Activated naive CD8-positive, alpha-beta T cell treated with anti-CD3 and anti-CD28 coated beads, Interleukin-2, amount 50 U/mL, for 24 hours (primary cell): ENCODE measurements around the gene ADSS1.
"Not testable (repeated sequence)": the region's sequence is repeated elsewhere in the genome, so short reads cannot be mapped to it uniquely, and the experiment has no call there.

ENCODE experiments used
- ATAC-seq: fragments of 150-1000 bp; cut with Tn5 transposase; one replicate; pipeline ENCODE4 v1.10.0; 2021
- DNase-seq: peaks from one replicate; pipeline ENCODE4 v3.0.0; 2021
- H3K27ac Mint-ChIP-seq: one replicate; pipeline ENCODE4 v1.8.0; 2021; ENCODE audit warnings: mild to moderate bottlenecking, mixed read lengths
- H3K27me3 Mint-ChIP-seq: one replicate; pipeline ENCODE4 v1.8.0; 2021; ENCODE audit warnings: mixed read lengths
- H3K36me3 Mint-ChIP-seq: one replicate; pipeline ENCODE4 v1.8.0; 2021; ENCODE audit warnings: low read depth, mixed read lengths
- H3K4me1 Mint-ChIP-seq: one replicate; pipeline ENCODE4 v1.8.0; 2021; ENCODE audit warnings: mixed read lengths
- H3K4me3 Mint-ChIP-seq: one replicate; pipeline ENCODE4 v1.8.0; 2021; ENCODE audit warnings: mild to moderate bottlenecking, moderate library complexity, mixed read lengths
- H3K9me3 Mint-ChIP-seq: one replicate; pipeline ENCODE4 v1.8.0; 2021; ENCODE audit warnings: mixed read lengths

ADSS1 gene

GRCh38 chr14:104749111-104749649 is 25.2 kb downstream of the ADSS1 start:
- ATAC-seq (no peak), DNase-seq (no peak)
- no peak overlapping the region for H3K4me3 Mint-ChIP-seq
- H3K27me3 Mint-ChIP-seq: no peaks in the 10 kb centered on the region
- H3K9me3 Mint-ChIP-seq: no peaks in the 10 kb centered on the region
- H3K36me3 Mint-ChIP-seq: peaks cover 4% of the 10 kb centered on the region
- no peak overlapping the region for H3K27ac Mint-ChIP-seq
- peaks cover 23% of the 10 kb centered on the region for H3K4me1 Mint-ChIP-seq

DNA sequence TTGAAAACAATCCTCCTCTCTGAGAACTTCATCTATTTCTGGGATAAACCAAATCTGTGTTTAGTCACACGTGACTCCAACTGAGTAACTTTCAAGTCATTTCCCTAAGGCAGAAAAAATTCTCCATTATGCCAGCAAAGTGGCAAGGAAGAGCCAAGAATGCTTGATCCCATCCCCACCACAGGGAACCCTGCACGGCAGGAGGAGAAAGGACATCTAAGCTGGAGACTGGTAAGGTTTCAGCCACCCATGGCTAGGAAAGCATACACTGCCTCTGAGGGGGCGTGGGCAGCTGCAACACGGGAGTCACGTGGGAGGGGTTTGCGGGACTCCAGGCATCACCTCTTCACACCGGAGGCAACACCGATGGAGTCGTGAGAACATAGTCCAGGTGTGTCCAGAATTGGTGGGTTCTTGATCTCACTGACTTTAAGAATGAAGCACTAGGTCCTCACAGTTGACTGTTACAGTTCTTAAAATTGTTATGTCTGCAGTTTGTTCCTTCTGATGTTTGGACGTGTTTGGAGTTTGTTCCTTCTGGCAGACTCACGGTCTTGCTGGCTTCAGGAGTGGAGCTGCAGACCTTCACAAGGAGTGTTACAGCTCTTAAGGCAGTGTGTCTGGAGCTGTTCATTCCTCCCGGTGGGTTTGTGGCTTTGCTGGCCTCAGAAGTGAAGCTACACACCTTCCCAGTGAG is 26.2 kb downstream of the ADSS1 start:
- no peaks in the 10 kb centered on the region for H3K27me3 Mint-ChIP-seq
- ATAC-seq (no peak), DNase-seq (no peak)
- no peaks in the 10 kb centered on the region for H3K9me3 Mint-ChIP-seq
- H3K4me1 Mint-ChIP-seq: peaks cover 32% of the 10 kb centered on the region
- no peak overlapping the region for H3K4me3 Mint-ChIP-seq
- H3K27ac Mint-ChIP-seq: peak overlapping the region; percentile 30
- peaks cover 5% of the 10 kb centered on the region for H3K36me3 Mint-ChIP-seq

DNA sequence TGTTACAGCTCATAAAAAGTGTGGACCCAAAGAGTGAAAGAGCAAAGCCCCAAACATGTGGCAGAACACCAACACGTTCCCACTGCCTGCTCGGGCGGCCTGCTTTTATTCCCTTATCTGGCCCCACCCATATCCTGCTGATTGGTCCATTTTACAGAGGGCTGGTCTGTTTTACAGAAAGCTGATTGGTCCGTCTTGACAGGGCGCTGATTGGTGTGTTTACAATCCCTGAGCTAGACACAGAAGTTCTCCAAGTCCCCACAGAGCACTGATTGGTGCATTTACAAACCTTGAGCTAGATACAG is 26.7 kb downstream of the ADSS1 start:
- peak; percentile 27 for DNase-seq
- not testable (repeated sequence) for ATAC-seq, H3K9me3 Mint-ChIP-seq, H3K27me3 Mint-ChIP-seq, H3K27ac Mint-ChIP-seq, H3K4me3 Mint-ChIP-seq, H3K36me3 Mint-ChIP-seq
- H3K4me1 Mint-ChIP-seq: peaks cover 30% of the 10 kb centered on the region

DNA sequence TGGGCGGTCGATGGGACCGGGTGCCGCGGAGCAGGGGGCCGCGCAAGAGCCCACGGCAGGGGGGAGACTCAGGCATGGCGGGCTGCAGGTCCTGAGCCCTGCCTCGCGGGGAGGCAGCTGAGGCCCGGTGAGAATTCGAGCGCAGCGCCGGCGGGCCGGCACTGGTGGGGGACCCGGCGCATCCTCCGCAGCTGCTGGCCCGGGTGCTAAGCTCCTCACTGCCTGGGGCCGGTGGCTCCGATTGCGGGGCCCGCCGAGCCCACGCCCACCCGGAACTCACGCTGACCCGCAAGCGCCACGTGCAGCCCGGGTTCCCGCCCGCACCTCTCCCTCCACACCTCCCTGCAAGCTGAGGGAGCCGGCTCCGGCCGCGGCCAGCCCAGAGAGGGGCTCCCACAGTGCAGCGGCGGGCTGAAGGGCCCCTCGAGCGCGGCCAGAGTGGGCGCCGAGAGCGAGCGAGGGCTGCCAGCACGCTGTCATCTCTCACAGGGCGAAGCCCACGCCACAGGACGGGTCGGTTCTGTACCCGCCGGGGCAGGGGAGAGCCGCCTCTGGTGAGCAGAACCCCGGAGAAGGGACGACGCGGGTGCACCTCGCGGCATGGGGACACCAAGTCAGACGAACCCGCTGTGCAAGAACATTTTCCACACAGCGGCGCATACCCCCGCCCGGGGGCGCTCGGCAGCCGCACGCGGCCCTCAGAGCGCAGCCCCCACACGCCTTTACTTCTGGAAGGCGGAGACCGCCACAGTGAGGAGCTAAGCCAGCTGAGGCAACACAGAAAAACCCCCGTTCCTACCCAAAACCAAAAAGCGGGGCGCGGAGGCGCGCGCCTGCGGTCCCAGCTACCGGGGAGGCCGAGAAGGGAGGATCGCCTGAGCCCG is 27.8 kb downstream of the ADSS1 start:
- H3K4me1 Mint-ChIP-seq: peaks cover 29% of the 10 kb centered on the region
- peaks cover 11% of the 10 kb centered on the region for H3K36me3 Mint-ChIP-seq
- peak overlapping the region; percentile 92 for H3K4me3 Mint-ChIP-seq
- H3K27ac Mint-ChIP-seq: peak overlapping the region; percentile 85
- no peaks in the 10 kb centered on the region for H3K27me3 Mint-ChIP-seq
- DNase-seq: peak; percentile 16
- no peak for ATAC-seq
- H3K9me3 Mint-ChIP-seq: no peaks in the 10 kb centered on the region

DNA sequence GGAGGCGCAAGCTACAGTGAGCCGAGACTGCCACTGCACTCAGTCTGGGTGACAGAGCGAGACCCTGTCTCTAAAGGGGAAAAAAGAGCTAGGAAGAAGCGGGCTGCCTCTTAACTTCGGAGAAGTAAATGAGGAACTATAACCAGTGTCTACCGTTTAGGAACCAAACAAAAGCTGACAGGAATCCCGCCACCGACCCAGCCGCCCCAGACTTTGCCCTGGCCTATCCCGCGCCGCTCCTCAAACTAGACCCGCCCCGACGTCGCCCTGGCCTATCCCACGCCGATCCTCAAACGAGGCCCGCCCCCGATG is 28.4 kb downstream of the ADSS1 start:
- Mint-ChIP-seq H3K9me3 (no peaks in the 10 kb centered on the region), H3K27ac (peak overlapping the region; percentile 85), H3K4me3 (peak overlapping the region; percentile 92), H3K27me3 (no peaks in the 10 kb centered on the region), H3K4me1 (peaks cover 33% of the 10 kb centered on the region), H3K36me3 (peaks cover 13% of the 10 kb centered on the region)
- no peak for DNase-seq
- peak; percentile 0 for ATAC-seq

- ATAC-seq (peak; percentile 96), DNase-seq (peak; percentile 100)
- Mint-ChIP-seq H3K27me3 (no peaks in the 10 kb centered on the region), H3K27ac (peak within 1 kb of the TSS; percentile 85), H3K4me3 (peak within 1 kb of the TSS; percentile 92), H3K9me3 (no peaks in the 10 kb centered on the region), H3K36me3 (peaks cover 13% of the 10 kb centered on the region), H3K4me1 (peaks cover 33% of the 10 kb centered on the region)
Observed at GRCh38 chr14:104752735-104753527, 28.9 kb downstream of the ADSS1 start, which contains the start of gene SIVA1. SIVA1 (plus strand) TSS chr14:104753147; CDS start chr14:104753202, 55 bp downstream.

GRCh38 chr14:104753528-104754212 is 29.6 kb downstream of the ADSS1 start:
- DNase-seq: no peak
- Mint-ChIP-seq H3K4me1 (peaks cover 33% of the 10 kb centered on the region), H3K36me3 (peaks cover 13% of the 10 kb centered on the region)

DNA sequence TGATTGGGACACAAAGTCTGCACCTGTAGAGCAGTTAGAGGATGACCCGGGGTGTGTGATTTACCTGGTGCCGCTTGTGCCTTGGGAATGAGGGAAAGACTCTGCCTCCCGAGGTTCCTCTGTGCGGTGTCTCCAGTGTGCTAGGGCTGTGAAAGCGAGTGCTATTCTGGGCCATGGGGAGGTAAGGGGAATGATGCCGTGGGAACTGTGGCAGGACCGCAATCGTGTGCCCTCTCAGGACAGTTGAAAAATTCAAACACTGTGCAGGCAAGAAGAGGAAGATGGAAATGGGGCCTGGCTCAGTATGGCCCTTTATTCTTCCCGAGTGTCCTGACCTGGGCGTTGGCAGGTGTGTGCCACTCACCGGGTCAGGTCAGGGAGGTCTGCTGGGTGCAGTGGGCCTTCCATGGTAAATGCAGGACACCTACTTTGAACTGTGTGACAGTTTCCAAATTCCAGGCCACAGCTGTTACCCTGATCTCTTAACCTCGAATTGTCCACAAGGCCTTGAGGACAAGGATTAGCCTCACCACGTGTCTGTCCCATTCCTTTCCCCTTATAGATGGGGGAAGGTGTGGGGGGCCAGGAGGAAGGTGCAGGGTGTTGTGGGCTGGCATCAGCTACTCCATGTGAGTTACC is 30.3 kb downstream of the ADSS1 start:
- Mint-ChIP-seq H3K27ac (peak overlapping the region; percentile 81), H3K36me3 (peaks cover 16% of the 10 kb centered on the region), H3K4me1 (peaks cover 33% of the 10 kb centered on the region), H3K9me3 (no peaks in the 10 kb centered on the region), H3K4me3 (peak overlapping the region; percentile 92), H3K27me3 (no peaks in the 10 kb centered on the region)
- no peak for ATAC-seq
- no peak for DNase-seq

More at GRCh38 chr14:104753528-104754212, 29.6 kb downstream of the ADSS1 start:
- Mint-ChIP-seq H3K4me3 (peak overlapping the region; percentile 92), H3K27me3 (no peaks in the 10 kb centered on the region), H3K27ac (peak overlapping the region; percentile 81), H3K9me3 (no peaks in the 10 kb centered on the region)
- ATAC-seq: no peak

GRCh38 chr14:104755621-104756020 is 31.6 kb downstream of the ADSS1 start:
- no peak for ATAC-seq
- Mint-ChIP-seq H3K36me3 (peaks cover 17% of the 10 kb centered on the region), H3K27me3 (no peaks in the 10 kb centered on the region), H3K27ac (no peak overlapping the region), H3K4me3 (no peak overlapping the region), H3K4me1 (peaks cover 33% of the 10 kb centered on the region), H3K9me3 (no peaks in the 10 kb centered on the region)
- DNase-seq: no peak

DNA sequence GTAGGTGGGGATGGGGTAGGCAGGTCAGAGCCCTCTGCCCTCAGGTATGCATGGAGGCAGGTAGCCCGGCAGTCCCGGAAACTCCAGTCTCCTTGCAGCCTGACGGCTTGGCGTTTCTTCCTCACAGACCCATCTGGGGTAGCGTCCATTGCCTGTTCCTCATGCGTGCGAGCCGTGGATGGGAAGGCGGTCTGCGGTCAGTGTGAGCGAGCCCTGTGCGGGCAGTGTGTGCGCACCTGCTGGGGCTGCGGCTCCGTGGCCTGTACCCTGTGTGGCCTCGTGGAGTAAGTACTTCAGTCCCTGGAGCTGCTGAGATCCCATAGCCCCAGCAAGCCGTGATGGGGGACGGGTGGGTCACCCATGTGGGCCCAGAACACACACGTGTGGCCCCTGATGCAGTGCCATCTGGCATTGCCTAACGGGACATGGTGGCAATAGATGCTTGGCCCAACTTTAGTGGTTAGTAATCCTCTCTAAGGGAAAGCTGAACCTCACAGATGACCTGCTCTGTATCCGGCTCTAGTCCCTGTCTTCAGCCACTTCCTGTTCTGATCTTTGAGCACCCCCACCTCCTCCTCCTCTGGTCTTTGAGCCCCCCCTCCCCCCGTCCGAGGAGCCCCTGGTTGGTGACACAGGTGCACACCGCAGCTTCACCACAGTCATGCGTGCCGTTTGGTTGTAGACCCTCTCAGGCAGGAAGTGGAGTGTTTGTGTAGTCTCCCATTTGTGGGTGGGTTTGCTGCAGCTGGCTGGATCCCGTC is 32.6 kb downstream of the ADSS1 start:
- Mint-ChIP-seq H3K27me3 (no peaks in the 10 kb centered on the region), H3K9me3 (no peaks in the 10 kb centered on the region), H3K4me3 (no peak overlapping the region), H3K4me1 (peaks cover 33% of the 10 kb centered on the region), H3K36me3 (peaks cover 26% of the 10 kb centered on the region), H3K27ac (peak overlapping the region; percentile 8)
- DNase-seq (no peak), ATAC-seq (no peak)

- peaks cover 29% of the 10 kb centered on the region for H3K36me3 Mint-ChIP-seq
- H3K4me3 Mint-ChIP-seq: no peak overlapping the region
- H3K4me1 Mint-ChIP-seq: peaks cover 33% of the 10 kb centered on the region
- ATAC-seq (no peak), DNase-seq (no peak)
- H3K9me3 Mint-ChIP-seq: no peaks in the 10 kb centered on the region
- H3K27me3 Mint-ChIP-seq: no peaks in the 10 kb centered on the region
- H3K27ac Mint-ChIP-seq: peak overlapping the region; percentile 8
Observed at GRCh38 chr14:104757238-104757585, 33.2 kb downstream of the ADSS1 start.

DNA sequence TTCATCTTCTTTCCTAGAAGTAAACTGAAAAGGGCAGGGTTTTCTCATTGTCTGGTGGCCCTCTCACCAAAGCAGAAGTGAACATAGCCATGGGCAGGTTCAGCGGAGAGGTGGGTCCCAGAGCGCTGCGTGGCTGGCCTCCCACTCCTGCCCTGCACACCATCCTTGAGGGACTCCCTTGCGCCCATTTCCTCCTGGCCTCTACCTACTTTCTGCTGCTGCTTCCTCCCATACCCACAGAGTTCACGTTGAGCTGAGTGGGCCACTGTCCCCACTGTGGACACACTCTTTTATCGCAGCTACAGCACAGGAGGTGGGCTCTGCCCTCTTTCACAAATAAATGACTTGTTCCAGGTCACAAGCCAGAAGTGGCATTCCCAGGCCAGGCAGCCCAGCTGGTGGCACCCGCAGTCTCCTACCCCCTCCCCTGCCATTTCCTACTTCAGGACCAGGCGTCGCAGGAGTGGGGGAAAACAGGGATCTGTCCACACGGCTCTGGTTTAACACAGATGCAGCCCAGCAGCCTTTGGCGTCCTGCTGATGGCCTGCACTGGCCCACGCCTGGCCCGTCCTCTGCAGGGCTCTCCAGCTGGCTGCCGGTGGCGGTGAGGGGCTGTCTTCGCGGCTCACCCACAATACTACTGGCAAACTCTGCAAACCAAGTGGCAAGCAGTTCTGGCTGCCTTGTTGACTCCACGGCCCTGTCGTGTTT is 33.8 kb downstream of the ADSS1 start:
- H3K27me3 Mint-ChIP-seq: no peaks in the 10 kb centered on the region
- ATAC-seq (no peak), DNase-seq (no peak)
- no peak overlapping the region for H3K27ac Mint-ChIP-seq
- peaks cover 33% of the 10 kb centered on the region for H3K4me1 Mint-ChIP-seq
- H3K9me3 Mint-ChIP-seq: no peaks in the 10 kb centered on the region
- H3K4me3 Mint-ChIP-seq: no peak overlapping the region
- peaks cover 30% of the 10 kb centered on the region for H3K36me3 Mint-ChIP-seq
